Fibroblast of the conjunctiva (primary cell): ENCODE data around the gene EFCAB8.
"Not testable (repeated sequence)": the region's sequence is repeated elsewhere in the genome, so short reads cannot be mapped to it uniquely, and the experiment has no call there.

ENCODE experiments used
- DNase-seq: peaks from one replicate; pipeline ENCODE4 v3.0.0-alpha.2; 2010; ENCODE audit warnings: low read depth

The EFCAB8 gene

DNA sequence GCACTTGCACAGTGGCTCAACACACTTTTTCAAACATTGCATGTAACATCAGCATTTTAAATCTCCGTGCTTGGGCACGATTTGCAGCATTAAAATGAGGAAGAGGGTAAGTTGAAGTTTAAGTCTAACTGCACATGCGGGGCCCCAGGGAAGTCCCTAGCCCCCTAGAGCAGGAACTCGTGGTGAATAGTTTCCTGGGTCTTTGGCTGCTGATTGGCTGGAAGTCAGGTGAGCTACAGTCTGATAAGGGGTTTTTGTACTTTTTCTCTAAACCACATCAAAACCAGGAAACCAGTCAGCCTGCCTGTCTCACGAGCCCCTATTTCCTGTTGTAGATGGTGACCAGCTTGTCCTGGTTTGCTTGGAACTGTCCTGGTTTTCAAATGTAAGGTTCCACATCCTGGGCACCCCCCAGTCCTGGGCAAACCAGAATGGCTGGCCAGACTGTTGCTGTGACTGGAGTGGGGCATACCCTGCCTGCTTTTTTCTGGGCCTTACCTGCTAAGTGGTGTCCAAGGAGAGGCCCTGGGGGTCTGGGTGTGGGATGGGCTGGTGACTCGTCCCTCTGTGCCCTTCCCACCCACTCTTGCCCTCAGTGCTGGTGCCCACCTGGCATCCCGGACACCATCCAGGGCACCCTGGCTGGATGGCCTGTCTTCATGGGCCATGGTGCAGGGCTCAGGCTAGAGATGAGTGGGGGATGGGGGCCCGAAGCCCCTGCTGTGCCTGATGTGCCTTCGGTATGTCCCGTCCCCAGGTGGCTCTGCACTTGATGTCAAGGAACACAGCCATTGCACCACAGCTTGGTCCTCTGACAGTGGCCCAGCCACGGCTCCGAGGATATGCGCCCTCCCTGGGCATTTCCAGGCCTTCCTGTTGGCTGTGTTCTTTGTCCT is 113.7 kb downstream of the EFCAB8 start:
- no peak for DNase-seq

DNA sequence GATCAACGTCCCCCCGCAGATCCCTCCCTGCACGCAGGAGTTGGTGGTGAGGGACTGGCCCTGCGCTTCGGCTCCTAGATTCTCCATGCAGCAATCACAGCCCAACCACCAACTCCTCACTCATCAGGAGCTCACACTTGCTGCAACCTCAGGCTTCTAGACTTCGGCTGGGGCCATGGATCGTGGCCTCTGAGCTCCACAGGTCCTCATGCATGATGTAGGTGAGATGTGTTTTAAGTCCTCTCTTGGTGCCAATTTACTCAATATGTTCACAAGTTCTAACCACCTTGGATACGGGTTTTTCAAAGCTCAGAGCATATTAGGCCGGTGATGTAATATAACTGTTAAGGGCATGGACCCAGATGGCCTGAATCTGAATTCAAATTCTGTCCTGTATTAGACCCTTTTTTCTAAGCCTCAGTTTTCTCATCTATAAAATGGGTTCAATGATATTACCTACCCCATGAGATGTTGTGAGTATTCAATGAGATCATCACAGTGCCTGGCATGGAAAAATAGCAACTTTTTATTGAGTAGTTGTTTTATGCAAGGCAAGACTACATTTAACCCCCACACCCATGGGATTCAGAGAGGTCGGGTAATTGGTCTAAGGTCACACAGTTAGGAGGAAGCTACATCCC is 114.5 kb downstream of the EFCAB8 start:
- no peak for DNase-seq

DNA sequence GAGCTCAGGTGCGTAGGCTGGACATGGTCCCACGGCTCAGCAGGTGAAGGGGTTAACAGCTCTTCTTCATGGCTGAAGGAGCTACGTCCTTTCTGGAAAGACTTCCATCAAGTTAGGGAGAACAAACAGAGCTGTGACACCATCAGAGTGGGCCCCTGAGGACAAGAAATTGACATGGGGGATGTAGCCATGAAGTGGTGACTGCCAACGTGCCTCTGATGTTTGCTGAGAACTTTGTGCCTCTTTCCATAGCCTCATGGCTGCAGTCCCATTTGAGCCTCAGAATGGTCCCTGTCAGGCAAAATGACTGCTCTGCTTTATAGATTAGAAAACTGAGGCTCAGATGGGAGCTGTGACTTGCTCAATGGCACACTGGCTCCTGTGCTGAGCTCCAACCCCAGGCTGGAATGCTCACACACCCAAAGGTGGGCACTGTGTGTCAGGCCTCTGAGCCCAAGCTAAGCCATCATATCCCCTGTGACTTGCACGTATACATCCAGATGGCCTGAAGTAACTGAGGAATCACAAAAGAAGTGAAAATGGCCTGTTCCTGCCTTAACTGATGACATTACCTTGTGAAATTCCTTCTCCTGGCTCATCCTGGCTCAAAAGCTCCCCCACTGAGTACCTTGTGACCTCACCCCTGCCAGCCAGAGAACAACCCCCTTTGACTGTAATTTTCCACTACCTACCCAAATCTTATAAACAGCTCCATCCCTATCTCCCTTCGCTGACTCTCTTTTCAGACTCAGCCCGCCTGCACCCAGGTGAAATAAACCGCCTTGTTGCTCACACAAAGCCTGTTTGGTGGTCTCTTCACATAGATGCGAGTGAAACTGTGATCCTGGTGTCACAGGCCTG is 115.7 kb downstream of the EFCAB8 start:
- not testable (repeated sequence) for DNase-seq

DNA sequence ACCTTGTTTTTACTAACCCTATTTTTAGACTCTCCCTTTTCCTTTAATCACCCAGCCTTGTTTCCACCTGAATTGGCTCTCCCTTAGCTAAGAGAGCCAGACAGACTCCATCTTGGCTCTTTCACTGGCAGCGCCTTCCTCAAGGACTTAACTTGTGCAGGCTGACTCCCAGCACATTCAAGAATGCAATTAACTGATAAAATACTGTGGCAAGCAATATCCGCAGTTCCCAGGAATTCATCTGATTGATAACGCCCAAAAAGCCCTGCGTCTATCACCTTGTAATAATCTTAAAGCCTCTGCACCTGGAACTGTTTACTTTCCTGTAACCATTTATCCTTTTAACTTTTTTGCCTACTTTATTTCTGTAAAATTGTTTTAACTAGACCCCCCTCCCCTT is 116.4 kb downstream of the EFCAB8 start:
- not testable (repeated sequence) for DNase-seq

DNA sequence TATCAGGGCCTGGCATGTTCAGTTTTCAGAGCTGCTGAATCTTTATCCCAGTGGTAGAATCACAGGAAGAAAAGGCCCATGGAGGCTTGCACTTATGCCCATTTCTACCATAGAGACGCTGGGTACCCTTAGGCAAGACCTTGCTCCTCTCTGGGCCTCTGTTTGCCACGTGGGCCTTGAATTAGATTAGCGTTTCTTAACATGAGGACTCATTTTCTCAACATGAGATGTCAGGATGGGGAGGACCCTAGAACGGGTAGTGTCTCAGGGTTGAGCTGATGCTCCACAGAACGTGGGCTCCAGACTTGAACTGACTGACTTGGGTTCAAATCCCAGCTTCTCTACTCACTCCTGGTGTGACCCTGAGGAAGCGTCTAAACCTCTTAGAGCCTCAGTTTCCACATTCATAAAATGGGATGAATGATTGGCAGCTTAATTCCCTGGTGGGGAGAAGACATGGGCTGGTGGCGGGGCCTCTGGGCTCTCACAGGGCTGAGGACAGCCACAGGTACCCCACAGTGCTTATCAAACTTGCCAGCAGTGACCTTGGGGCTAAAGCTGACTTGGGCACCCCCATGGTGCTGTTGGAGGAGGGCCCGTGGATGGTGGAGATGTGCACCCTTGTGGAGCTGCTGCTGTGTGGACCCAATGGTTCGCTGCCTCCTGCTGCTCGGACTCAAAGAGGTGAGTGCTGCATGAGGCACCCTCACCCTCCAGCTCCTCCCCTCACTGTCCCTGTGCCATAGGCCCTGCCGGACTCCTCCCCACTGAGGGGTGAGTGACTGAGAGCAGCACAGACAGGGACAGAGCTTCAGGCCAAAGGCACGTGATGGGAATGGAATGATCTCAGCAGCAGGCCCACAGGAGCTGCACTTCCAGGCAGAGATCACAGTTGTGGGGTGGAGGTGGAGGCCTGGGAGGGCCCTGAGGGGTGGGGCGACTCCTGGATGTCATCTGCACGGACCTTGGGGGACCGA is 117.3 kb downstream of the EFCAB8 start:
- no peak for DNase-seq

DNA sequence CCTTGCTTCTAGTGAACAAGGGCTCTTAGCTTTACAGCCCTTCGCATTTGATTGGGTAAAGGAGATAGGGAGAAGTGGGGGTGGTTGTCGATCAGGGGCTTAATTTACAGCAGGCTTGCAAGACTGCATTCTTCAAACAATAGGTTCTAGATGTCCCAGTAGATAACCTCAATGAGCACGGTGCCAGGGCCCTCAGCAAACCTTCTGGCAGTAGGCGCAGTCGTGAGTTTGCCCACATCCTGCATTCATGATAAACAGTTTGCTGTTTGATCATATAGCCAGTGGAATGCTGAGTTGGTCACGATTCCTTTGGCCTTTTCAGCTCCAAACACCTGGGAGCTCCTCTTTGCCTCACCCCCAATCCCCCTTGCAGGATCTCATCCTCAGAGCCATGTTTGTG is 118.0 kb downstream of the EFCAB8 start:
- no peak for DNase-seq

DNA sequence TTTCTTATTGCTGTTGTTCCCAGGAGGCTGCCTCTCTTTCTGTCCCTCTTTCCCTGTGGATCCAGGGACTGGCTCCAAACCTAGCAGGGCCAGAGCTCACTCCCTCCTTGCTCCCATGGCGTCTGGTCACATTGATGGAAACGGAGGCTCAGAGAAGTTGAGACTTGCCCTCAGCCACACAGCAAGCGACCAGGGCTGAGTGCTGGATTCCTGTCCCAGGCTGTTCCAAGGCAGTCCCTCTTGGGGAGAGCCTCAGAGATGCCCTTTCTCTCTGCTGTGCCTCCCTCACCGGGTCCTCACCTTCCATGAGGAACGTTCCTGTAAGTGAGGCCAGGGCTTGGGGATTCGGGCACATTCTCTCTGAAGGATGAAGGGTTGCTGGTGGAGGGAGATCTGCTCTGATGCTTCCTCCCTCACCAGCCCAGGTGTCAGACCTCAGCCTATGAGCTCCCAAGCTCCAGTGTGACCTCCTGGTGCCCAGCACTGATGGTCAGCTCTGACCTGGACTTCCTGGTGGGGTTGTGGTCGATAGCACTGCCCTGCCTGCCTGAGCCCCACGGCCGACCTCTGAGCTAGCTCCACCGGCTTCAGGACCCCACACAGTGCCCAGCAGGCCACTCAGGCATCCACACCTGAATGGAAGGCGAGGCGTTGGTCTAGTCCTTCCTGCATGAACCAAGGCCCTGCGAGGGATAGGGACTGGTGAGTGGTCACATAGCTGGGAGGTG is 118.7 kb downstream of the EFCAB8 start:
- no peak for DNase-seq

DNA sequence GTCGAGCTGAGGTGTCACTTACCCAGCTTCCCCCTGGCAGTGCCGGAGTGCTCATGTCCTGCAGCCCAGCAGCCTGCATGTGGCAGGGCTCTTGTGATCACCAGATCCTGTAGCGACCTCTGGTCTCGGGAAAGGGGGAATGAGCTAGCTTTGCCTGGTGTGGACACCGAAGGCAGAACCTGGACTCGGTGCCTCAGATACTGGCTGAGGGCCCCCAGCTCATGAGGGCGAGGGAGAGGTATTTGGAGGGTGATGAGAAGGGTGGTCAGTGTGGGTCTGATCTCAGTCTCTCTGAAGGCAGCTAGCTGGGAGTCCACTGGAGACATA is 119.2 kb downstream of the EFCAB8 start:
- no peak for DNase-seq

DNA sequence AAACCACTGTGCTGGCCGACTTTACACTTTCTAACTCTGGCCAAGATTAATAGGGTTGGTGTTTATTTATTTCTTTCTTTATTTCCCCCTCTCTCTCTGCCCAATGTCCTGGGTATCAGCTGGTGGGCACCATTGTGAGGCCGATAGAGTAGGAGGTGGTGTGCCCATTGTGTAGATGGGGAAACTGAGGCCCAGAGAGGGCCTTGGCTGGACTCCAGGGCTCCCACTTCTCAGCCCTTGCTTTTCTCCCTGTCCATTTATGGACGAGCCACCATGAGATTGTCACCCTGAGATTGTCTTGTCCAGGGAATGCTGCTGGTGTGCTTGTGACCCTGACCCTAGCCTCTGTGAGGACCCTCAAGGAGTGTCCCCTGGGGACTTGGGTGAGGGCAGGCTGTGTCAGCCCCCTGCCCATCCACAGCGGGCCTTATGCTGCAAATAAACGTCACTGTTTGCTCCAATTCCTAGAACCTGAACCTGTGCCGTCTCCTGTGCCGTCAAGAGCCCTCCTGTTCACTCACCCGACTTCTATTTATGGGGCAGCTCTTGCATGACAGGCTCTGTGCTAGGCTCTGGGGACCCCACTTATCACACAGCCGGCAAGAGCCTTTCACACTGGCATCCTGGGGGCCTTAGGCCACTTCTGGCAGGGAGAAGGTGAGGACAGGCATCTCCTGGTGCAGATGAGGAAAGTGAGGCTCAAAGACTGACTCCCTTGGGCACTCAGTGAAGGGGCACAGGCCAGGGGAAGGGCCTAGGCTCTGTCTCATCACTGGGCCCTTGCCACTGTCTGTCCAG is 120.7 kb downstream of the EFCAB8 start:
- DNase-seq, result no peak

DNA sequence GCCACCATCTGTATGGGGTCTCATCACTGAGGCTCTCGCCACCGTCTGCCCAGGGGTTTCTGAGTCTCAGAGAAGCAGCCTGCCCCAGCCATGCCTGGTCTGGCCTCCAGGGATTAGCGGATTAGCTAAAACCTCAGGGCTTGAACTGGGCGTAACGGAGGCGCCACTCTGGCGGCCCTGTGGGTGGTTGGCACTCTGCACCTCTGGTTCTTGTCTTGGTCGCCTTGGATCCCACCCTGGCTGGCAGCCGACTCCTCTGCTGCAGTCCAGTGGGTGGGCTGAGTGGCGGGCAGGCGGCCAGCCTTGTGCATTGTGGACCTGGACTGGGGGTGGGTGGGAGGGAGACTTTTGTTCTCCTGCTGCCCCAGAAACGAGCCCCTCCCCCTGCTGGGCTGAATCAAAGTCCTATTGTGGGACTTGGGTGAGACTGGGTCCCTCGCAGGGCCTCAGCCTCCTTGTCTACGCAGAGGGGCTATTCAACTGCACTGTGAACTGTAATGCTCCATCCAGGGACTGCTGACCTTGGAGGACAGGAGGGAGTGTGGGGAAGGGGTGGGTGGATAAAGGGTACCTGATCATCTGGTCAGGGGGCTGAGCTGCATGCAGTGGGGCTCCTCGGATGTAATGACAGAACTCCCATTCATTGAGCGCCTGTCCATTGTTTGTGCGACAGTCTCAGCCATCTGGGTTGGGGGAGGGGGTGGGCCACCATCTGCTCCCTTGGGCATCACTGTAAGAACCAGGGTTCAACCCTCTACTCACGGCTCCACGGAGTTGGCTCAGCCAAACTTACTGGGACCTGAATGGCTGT is 121.6 kb downstream of the EFCAB8 start:
- DNase-seq, result no peak

DNA sequence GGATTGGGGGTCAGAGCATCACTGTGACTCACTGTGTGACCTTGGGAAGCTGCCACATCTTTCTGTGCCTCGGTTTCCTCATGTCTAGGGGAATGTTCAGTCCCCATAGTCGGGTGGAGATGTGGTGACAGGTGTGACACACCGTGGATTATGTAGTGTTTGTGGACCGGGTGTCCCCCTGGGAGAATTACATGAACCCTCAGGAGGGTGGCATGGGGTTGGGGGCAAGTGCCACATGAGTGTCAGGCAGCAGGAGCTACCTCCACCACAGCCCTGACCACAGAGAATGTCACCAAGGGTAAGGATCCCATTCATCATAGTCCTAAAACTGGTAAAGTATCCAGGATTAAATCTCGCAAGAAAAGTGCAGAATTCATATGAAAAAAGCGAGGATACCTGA is 122.3 kb downstream of the EFCAB8 start:
- no peak for DNase-seq

DNA sequence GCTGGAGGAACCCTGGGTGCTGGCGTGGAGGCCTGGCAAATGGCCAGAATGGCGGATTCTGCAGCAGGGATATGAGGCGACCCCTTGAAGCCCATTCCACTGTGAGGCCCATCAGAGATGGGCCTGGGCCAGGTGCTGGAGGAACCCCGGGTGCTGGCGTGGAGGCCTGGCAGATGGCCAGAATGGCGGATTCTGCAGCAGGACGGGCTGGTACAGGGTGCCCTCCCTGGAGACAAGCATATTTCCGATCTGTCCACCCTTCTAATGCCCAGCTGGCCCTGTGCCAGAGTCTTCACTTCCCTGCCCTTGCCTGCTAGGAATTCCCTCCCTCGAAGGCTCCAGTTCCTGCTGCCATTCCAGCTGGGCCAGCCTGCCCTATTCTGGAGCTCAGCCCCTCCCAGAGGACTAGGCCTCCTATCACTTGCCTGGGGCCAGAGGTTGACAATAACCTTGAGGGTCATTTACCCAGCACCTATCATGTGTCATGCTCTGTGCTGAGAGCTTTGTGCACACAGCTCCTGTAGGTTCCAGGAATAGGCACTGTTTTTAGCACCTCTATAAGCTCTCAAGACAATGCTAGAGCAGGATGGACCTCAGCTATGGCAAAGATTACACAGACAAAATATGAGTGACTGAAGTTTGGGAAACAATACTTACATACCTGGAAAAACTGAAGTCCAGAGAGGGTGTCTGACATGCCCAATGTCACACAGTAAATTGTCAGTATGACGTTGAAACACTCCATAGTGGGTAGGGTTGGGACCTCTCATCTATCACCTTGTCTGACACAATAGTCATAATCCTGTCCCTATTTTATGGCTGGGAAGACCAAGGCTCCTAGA is 124.1 kb downstream of the EFCAB8 start:
- no peak for DNase-seq

DNA sequence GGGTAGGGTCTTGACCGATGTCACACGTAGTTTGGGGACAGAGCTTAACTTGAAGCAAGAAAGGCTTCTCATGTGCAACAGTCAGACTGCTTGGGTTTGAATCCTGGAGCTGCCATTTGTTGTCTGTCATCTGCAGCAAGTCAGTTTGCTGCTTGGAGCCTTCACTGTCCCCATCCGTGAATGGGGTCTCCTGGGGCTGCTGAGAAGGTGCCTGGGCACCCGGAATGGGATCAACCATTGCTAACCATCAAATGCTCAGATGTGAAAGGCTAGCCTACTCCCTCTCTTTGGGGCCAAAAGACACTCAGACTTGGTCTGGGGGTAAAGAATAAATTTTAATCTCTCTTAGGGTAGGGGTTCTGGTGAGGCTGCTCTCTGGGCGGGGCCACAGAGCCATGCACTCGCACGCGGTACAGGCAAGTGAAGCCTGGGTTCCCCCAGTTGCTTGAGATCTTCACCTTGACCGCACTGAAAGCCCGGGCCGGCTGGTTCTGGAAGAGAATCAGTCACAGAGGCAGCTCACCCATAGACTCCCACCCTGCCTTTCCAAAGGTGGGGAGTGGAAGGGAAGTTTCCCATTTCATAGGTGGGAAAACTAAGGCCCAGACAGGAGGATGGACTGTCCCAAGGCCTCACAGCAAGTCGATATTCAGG is 124.9 kb downstream of the EFCAB8 start:
- no peak for DNase-seq

DNA sequence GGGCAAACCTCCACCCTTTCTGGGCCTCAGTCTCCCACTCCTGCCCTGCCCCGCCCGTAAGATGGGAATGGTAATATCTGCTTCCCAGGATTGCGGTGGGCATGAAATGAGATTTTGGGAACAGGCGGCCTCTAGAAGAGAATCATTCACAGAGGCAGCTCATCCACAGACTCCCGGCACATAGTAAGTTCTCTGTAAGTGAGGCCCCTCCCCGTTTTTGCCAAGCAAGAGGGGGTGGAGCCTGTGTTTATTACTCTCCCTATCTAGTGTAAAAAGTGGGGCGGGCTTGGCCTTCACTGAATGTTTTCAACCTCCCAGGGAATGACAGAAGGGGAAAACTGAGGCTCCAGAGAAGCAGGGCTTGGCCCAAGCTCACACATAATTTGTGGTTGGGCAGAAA is 125.5 kb downstream of the EFCAB8 start:
- DNase-seq, result no peak

DNA sequence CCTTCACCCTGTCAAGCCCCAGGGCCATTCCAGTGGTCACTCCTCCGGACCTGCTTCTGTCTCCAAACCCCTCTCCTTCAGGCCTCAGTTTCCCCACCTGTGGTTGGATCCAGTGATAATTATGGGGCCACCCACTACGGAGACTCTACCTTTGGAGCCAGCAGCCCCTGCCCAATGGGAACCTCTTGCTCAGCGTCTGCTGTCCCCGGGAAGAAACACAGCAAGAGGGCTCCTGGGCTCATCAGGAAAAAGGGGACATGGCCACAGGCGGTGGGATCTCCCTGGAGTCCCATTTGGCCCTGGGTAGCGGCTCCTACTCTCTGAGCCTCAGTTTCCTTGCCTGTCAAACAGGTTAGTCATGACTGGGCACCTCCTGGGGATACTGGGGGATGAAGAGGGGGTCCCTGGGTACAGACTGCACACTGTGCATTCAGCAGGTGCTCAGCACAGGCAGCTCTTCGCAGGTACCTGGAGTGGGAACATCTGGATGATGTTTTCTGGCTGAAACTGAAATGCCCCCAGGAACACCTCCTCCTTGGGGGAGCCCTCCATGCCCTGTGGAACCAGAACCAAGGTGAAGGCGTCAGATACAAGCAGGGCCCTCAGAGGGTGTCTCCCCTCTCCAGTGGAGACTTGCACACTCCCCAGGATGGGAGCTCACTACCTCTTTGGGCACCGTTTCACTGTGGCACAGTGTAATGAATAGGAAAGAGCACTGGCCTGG is 126.1 kb downstream of the EFCAB8 start:
- DNase-seq, result no peak

DNA sequence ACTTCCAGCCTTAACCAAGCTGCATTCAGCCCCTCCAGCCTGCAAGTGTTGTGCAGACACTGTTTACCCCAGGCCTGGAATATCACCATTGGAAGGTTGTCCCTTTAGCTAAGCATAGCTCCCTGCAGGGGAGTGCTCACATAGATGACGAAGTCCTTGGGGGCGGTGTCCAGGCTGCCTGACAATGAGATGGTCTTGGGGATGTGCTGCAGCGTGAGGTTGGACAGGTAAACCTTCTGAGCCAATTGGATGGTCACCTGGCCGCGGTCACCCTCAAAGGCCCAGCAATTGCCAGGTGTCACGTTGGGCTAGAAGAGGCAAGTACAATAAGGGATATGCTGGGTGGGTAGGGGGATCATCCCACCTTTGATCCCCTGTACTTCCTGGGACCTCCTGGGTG is 126.9 kb downstream of the EFCAB8 start:
- no peak for DNase-seq

DNA sequence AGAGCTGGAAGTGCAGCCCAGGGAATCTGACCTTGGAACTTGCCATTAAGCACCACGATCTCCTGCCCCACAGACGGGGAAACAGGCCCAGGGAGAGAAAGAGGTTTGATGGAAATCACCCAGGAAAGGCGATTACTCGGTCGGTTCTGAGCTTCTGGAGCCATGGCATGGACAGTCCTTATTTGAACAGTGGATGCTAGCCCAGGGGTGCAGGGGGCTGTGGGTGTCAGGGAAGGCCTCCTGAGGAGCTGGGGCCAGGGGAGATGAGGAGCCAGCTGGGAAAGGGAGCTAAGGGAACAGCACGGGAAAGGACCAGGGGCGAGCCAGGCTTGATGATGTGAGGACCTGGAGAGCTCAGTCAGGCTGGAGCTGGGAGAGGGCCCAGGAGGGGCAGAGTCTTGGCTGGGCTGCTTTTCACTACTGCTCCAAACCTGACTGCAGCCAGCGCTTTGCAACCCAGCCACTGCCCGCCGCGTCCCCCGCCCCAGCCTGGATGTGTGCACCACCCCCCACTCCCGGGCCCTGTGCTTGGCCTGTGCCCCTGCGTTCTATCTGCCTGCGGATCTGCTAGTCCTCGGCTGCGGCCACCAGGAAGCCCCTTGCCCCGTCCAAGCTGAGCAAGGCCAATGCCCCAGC is 127.7 kb downstream of the EFCAB8 start:
- DNase-seq, result no peak
